GM23248 (cell line): ENCODE measurements around the gene ANO6.

ENCODE experiments used
- EZH2 ChIP-seq: fragments of 200-600 bp; sonication (generic); IDR thresholded peaks from 2 replicates; pipeline ENCODE4 v1.6.1; 2018; ENCODE audit warnings: antibody characterized with exemption, mild to moderate bottlenecking; ENCODE audit not compliant: insufficient read depth, poor library complexity, severe bottlenecking
- EZH2phosphoT487 ChIP-seq: fragments of 200-600 bp; sonication (generic); IDR thresholded peaks from 2 replicates; pipeline ENCODE4 v1.6.1; 2018; ENCODE audit warnings: antibody characterized with exemption, moderate library complexity, mild to moderate bottlenecking, low read depth; ENCODE audit not compliant: insufficient read depth

- TF ChIP-seq EZH2phosphoT487 = no peak
- TF ChIP-seq EZH2 = no peak
These were observed 79.0 kb downstream of the ANO6 start for GRCh38 chr12:45294906-45295305.
